Activated T-helper 2 cell treated with anti-CD3 and anti-CD28 coated beads, Interferon-gamma antibody, Interleukin-2, Interleukin-4, amounts not matched to agents 10 μg/mL and 5 μg/mL and 100 μg/mL, durations not matched to agents 14 hours and 24 hours and 36 hours (primary cell): Measurements from ENCODE around the gene SLC34A1. TPM values are rescaled to one million over a fixed set of nuclear protein-coding genes. Genes with fewer than 3 reads are reported as not detected.
"Not testable (repeated sequence)": the region's sequence is repeated elsewhere in the genome, so short reads cannot be mapped to it uniquely, and the experiment has no call there.

Experiments
- DNase-seq: peaks from one replicate; pipeline ENCODE4 v3.0.0; 2021; ENCODE audit warnings: low spot score
- H3K27ac Mint-ChIP-seq: one replicate; pipeline ENCODE4 v1.8.0; 2021; ENCODE audit warnings: mixed read lengths
- H3K27me3 Mint-ChIP-seq: one replicate; pipeline ENCODE4 v1.8.0; 2021; ENCODE audit warnings: low read depth, mixed read lengths
- H3K36me3 Mint-ChIP-seq: one replicate; pipeline ENCODE4 v1.8.0; 2021; ENCODE audit warnings: low read depth, mixed read lengths
- H3K4me1 Mint-ChIP-seq: one replicate; pipeline ENCODE4 v1.8.0; 2021; ENCODE audit warnings: low read depth, mixed read lengths
- H3K4me3 Mint-ChIP-seq: one replicate; pipeline ENCODE4 v1.8.0; 2021; ENCODE audit warnings: low read depth, mild to moderate bottlenecking, moderate library complexity, mixed read lengths
- H3K9me3 Mint-ChIP-seq: one replicate; pipeline ENCODE4 v1.8.0; 2021; ENCODE audit warnings: mixed read lengths
- intact Hi-C: fragments of 100-400 bp; cut with micrococcal nuclease; formaldehyde crosslinking; loops from one replicate; pipeline ENCODE4 v1.15.1; 2023
- total RNA-seq: library from RNA; stranded (reverse); gene quantifications from 2 replicates; pipeline ENCODE4 v1.2.3, GENCODE V29; 2022

The SLC34A1 gene
- total RNA-seq, 1 donor from 2014 or later = not detected

- H3K27ac Mint-ChIP-seq, H3K27me3 Mint-ChIP-seq, intact Hi-C loops, H3K4me3 Mint-ChIP-seq, H3K9me3 Mint-ChIP-seq, DNase-seq: not testable (repeated sequence)
- peaks cover 32% of the 10 kb centered on the region for H3K4me1 Mint-ChIP-seq
- peaks cover 11% of the 10 kb centered on the region for H3K36me3 Mint-ChIP-seq
Measured at GRCh38 chr5:177375516-177375915, 8.7 kb upstream of the SLC34A1 start.

- no peaks in the 10 kb centered on the region for H3K9me3 Mint-ChIP-seq
- H3K27me3 Mint-ChIP-seq = peaks cover under 1% of the 10 kb centered on the region
- no peak for DNase-seq
- peaks cover 32% of the 10 kb centered on the region for H3K4me1 Mint-ChIP-seq
- H3K27ac Mint-ChIP-seq = no peak overlapping the region
- intact Hi-C loops = no loop called here
- H3K36me3 Mint-ChIP-seq = peaks cover 11% of the 10 kb centered on the region
- no peak overlapping the region for H3K4me3 Mint-ChIP-seq
Measured at GRCh38 chr5:177376107-177376506, 8.1 kb upstream of the SLC34A1 start.

- Mint-ChIP-seq H3K27me3 (peaks cover 6% of the 10 kb centered on the region), H3K4me3 (no peak overlapping the region), H3K4me1 (peaks cover 19% of the 10 kb centered on the region), H3K36me3 (peaks cover 3% of the 10 kb centered on the region), H3K9me3 (no peaks in the 10 kb centered on the region), H3K27ac (no peak overlapping the region)
- DNase-seq = no peak
- intact Hi-C loops = no loop called here
Measured at GRCh38 chr5:177377851-177378776, 6.1 kb upstream of the SLC34A1 start.

- Mint-ChIP-seq H3K36me3 (no peaks in the 10 kb centered on the region), H3K4me1 (peaks cover 15% of the 10 kb centered on the region), H3K27ac (no peak overlapping the region), H3K9me3 (no peaks in the 10 kb centered on the region), H3K4me3 (no peak overlapping the region), H3K27me3 (peaks cover 8% of the 10 kb centered on the region)
- intact Hi-C loops = no loop called here
- no peak for DNase-seq
Measured at GRCh38 chr5:177378884-177379883, 5.0 kb upstream of the SLC34A1 start.

DNA sequence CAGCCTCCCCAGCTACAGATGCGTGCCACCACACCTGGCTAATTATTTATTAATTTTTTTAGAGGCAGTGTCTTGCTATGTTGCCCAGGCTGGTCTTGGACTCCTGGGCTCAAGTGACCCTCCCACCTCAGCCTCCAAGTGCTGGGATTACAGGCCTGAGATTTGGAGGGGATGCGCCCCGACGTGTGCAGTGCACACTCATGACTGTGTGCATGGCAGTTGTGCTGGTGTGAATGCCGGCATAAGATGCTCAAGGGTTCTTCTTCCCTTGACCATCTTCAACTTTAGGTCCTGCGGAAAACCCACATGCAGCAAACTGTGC is 3.5 kb upstream of the SLC34A1 start:
- Mint-ChIP-seq H3K27ac (no peak overlapping the region), H3K36me3 (no peaks in the 10 kb centered on the region), H3K27me3 (peaks cover 8% of the 10 kb centered on the region), H3K9me3 (no peaks in the 10 kb centered on the region), H3K4me1 (peaks cover 15% of the 10 kb centered on the region), H3K4me3 (no peak overlapping the region)
- no peak for DNase-seq
- intact Hi-C loops = no loop called here

- Mint-ChIP-seq H3K27ac (no peak overlapping the region), H3K9me3 (no peaks in the 10 kb centered on the region), H3K36me3 (no peaks in the 10 kb centered on the region), H3K4me1 (peaks cover 15% of the 10 kb centered on the region), H3K27me3 (peaks cover 8% of the 10 kb centered on the region), H3K4me3 (no peak overlapping the region)
- DNase-seq = no peak
- intact Hi-C loops = no loop called here
Measured at GRCh38 chr5:177382423-177383029, 1.7 kb upstream of the SLC34A1 start.

DNA sequence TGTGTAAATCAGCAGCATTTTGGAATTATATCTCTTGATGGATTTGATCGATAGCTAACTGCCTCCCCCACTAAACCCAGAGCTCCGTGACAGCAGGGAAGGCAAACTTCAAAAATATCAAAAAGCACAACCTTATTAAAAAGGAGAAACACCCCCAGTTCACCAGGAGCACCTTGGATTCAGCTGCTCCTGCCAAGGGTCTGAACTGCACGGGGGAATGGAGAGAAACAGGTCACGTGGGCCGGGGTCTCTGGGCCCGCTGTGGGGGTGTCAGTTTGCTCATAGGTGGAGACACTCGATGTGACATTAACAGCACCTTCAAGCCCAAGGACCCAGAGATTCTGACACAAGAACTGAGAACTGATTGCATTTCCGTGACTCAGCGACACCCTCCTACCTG is 1.1 kb upstream of the SLC34A1 start:
- Mint-ChIP-seq H3K4me3 (no peak overlapping the region), H3K27me3 (peaks cover 8% of the 10 kb centered on the region), H3K9me3 (no peaks in the 10 kb centered on the region), H3K27ac (no peak overlapping the region), H3K4me1 (peaks cover 15% of the 10 kb centered on the region), H3K36me3 (no peaks in the 10 kb centered on the region)
- DNase-seq = no peak
- intact Hi-C loops = no loop called here

DNA sequence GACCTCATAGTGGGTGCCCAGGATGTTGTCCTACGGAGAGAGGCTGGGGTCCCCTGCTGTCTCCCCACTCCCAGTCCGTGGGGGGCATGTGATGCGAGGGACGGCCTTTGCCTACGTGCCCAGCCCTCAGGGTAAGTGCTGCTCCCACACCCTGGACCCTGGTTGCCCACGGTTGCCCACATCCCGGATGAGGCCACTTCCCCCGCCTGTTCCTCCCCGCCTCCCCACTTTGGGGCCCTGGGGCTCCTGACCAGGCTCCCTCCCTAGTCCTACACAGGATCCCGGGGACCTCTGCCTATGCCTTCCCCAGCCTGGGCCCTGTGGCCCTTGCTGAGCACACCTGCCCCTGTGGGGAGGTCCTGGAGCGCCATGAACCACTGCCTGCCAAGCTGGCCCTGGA is 1.5 kb downstream of the SLC34A1 start:
- no peak overlapping the region for H3K27ac Mint-ChIP-seq
- no peak overlapping the region for H3K4me3 Mint-ChIP-seq
- no peak for DNase-seq
- no peaks in the 10 kb centered on the region for H3K36me3 Mint-ChIP-seq
- peaks cover 14% of the 10 kb centered on the region for H3K27me3 Mint-ChIP-seq
- intact Hi-C loops = no loop called here
- H3K4me1 Mint-ChIP-seq = peaks cover 29% of the 10 kb centered on the region
- no peaks in the 10 kb centered on the region for H3K9me3 Mint-ChIP-seq

- H3K4me1 Mint-ChIP-seq = peaks cover 30% of the 10 kb centered on the region
- H3K27ac Mint-ChIP-seq = no peak overlapping the region
- no peak for DNase-seq
- H3K36me3 Mint-ChIP-seq = no peaks in the 10 kb centered on the region
- H3K9me3 Mint-ChIP-seq = no peaks in the 10 kb centered on the region
- intact Hi-C loops = no loop called here
- peaks cover 11% of the 10 kb centered on the region for H3K27me3 Mint-ChIP-seq
- no peak overlapping the region for H3K4me3 Mint-ChIP-seq
Measured at GRCh38 chr5:177386542-177386941, 2.3 kb downstream of the SLC34A1 start.

DNA sequence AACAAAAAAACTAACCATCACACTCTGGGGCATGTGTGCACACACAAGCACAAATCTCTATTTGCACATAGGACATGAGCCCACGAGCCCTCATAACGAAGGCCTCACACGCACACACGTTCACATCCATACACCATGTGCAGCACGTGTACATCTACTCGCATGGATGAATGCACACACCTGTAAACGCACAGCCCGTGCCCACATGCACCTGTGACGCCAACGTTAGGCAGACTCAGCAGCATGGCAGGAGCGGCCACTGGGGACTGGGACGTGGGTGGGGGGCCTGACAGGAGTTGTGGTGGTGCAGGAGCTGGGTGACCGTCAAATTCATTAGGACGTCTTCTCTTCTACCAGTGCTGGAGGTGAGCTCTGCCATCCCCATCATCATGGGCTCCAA is 3.2 kb downstream of the SLC34A1 start:
- H3K36me3 Mint-ChIP-seq = no peaks in the 10 kb centered on the region
- no peaks in the 10 kb centered on the region for H3K9me3 Mint-ChIP-seq
- DNase-seq = no peak
- no peak overlapping the region for H3K27ac Mint-ChIP-seq
- no peak overlapping the region for H3K4me3 Mint-ChIP-seq
- peaks cover 28% of the 10 kb centered on the region for H3K4me1 Mint-ChIP-seq
- intact Hi-C loops = no loop called here
- H3K27me3 Mint-ChIP-seq = peaks cover 9% of the 10 kb centered on the region

- H3K9me3 Mint-ChIP-seq = no peaks in the 10 kb centered on the region
- intact Hi-C loops = no loop called here
- peaks cover 8% of the 10 kb centered on the region for H3K27me3 Mint-ChIP-seq
- H3K4me3 Mint-ChIP-seq = no peak overlapping the region
- peak overlapping the region; percentile 13 for H3K27ac Mint-ChIP-seq
- H3K36me3 Mint-ChIP-seq = no peaks in the 10 kb centered on the region
- no peak for DNase-seq
- H3K4me1 Mint-ChIP-seq = peaks cover 26% of the 10 kb centered on the region
Measured at GRCh38 chr5:177388521-177389052, 4.4 kb downstream of the SLC34A1 start.
